GM12801 (cell line): ENCODE data around the gene CAMK2N2.

Experiments
- TF ChIP-seq, protein P1 (sequence below): IDR thresholded peaks from one replicate; pipeline ENCODE4 v1.5.1; 2011; ENCODE audit warnings: control low read depth; ENCODE audit not compliant: insufficient read length; ENCODE audit errors: extremely low read depth

The CAMK2N2 gene

DNA sequence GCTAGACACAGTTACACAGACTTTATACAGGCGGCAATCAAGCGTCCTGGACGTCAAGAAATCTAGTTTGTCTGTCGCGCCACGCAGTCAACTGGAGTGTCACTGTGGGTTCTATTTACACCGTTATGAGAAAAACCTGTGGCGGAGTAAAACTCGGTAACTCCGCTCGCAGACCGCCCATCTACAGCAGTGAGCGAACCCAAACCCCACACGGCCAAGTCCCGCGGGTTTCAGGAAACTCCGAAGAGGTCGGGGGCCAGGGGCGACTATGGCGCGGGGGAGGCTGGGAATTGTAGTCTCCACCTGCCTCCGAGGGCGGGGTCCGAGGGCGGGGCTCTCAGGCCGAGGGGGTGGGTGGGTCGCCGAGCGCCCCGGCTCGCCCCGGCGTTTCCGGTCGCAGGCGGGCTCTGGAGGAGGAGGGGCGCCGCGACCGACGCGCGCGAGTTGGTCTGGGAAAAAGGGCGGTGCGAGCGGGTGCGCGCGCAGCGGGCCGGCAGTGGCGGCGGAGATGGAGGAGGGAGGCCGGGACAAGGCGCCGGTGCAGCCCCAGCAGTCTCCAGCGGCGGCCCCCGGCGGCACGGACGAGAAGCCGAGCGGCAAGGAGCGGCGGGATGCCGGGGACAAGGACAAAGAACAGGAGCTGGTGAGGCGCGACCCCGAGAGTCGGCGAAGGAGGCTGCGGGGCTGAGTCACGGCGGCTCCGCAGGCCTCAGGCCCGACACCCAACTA lies 37.6 kb upstream of the CAMK2N2 start, which contains the start of gene PSMD2:
Gene PSMD2, plus strand, starts transcription at position 483 of the 729 bp plus-strand sequence. Its CDS starts 26 bp downstream, at position 509.
- TF ChIP-seq, protein P1, sequence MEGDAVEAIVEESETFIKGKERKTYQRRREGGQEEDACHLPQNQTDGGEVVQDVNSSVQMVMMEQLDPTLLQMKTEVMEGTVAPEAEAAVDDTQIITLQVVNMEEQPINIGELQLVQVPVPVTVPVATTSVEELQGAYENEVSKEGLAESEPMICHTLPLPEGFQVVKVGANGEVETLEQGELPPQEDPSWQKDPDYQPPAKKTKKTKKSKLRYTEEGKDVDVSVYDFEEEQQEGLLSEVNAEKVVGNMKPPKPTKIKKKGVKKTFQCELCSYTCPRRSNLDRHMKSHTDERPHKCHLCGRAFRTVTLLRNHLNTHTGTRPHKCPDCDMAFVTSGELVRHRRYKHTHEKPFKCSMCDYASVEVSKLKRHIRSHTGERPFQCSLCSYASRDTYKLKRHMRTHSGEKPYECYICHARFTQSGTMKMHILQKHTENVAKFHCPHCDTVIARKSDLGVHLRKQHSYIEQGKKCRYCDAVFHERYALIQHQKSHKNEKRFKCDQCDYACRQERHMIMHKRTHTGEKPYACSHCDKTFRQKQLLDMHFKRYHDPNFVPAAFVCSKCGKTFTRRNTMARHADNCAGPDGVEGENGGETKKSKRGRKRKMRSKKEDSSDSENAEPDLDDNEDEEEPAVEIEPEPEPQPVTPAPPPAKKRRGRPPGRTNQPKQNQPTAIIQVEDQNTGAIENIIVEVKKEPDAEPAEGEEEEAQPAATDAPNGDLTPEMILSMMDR, result no peak

GRCh38 chr3:184296616-184297015 lies 35.3 kb upstream of the CAMK2N2 start:
- TF ChIP-seq, protein P1, result no peak

GRCh38 chr3:184295771-184296170 lies 34.4 kb upstream of the CAMK2N2 start:
- TF ChIP-seq, protein P1, result no peak

GRCh38 chr3:184291738-184292445 lies 30.5 kb upstream of the CAMK2N2 start:
- TF ChIP-seq, protein P1, result no peak

DNA sequence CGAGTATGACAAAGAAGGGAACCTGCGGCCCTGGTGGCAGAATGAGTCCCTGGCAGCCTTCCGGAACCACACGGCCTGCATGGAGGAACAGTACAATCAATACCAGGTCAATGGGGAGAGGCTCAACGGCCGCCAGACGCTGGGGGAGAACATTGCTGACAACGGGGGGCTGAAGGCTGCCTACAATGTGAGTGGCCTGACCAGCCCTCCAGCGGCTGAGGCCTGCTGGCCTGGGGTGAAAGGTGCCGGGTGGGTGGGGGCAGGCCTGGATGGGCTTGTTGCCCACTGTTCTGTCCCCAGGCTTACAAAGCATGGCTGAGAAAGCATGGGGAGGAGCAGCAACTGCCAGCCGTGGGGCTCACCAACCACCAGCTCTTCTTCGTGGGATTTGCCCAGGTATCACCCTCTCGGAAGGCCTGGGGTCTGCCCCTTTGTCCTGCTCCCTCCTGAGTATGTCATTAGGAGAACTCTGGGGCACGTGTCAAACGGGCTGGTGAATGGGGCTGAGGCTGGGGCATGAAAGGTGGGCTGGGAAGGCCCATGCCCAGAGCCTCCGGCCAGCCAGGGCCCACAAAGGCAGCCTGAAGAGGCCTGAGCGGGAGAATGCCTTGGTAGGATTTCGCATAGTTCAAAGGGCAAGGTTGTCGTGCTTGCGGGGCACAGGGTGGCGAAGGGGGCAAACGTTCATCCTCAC lies 29.8 kb upstream of the CAMK2N2 start:
- TF ChIP-seq, protein P1, result no peak

GRCh38 chr3:184290331-184290730 lies 29.0 kb upstream of the CAMK2N2 start:
- TF ChIP-seq, protein P1, result no peak

- TF ChIP-seq, protein P1, result no peak
These were observed 28.1 kb upstream of the CAMK2N2 start for GRCh38 chr3:184289426-184289938.
